Keratinocyte (primary cell): Measurements from ENCODE around the gene HNRNPL.

Experiments used
- CTCF ChIP-seq, 3 experiments: IDR thresholded peaks in 1 of 3; conservative IDR thresholded peaks in 1 of 3; optimal IDR thresholded peaks in 1 of 3; 2 replicates in 2 of 3; 3 replicates in 1 of 3; pipeline versions ENCODE3 to v1.5.1; 2011; ENCODE audit warnings: low read length in 3 of 3, mild to moderate bottlenecking in 3 of 3, moderate library complexity in 2 of 3, control low read depth in 1 of 3, inconsistent platforms in 1 of 3; ENCODE audit not compliant: insufficient read depth in 2 of 3; ENCODE audit errors: extremely low read depth in 1 of 3
- EZH2 ChIP-seq: IDR thresholded peaks from one replicate; pipeline ENCODE4 v1.6.1; 2012; ENCODE audit warnings: inconsistent platforms, mild to moderate bottlenecking, low read length, moderate library complexity

GRCh38 chr19:38801359-38802095, 48.3 kb downstream of the HNRNPL start:
- TF ChIP-seq CTCF (optimal IDR thresholded peaks at IDR 0.05 in 1 of 3, IDR thresholded peaks at IDR 0.05 in 1 of 3, conservative IDR thresholded peaks at IDR 0.05 in 1 of 3; ENCODE audit: extremely low read depth in 1 of 3, insufficient read depth in 2 of 3, low read length in 3 of 3) = no peak
- TF ChIP-seq EZH2 = no peak
